Dermis lymphatic vessel endothelial cell (primary cell): ENCODE results near the gene POM121C. TPM values are rescaled to one million over a fixed set of nuclear protein-coding genes. Genes with fewer than 3 reads are reported as not detected.

Experiments used
- total RNA-seq: library from RNA; depleted of rRNA; stranded (reverse); fragments of >200 nt; gene quantifications from 2 replicates; pipeline ENCODE4 v1.2.1, GENCODE V29; 2014

The POM121C gene
- total RNA-seq: 5.3 and 5.8 TPM in 2 replicates

GRCh38 chr7:75485979-75486643 lies at the start of gene POM121C:
Gene POM121C (minus strand): TSS chr7:75486299. CDS start chr7:75441496, 44,803 bp downstream.

GRCh38 chr7:75492020-75492419 lies 5.9 kb upstream of the POM121C start, which contains the start of gene SPDYE5:
Gene SPDYE5 (plus strand): TSS chr7:75492320. CDS start chr7:75494048, 1,728 bp downstream.

GRCh38 chr7:75395329-75395728 lies 90.8 kb downstream of the POM121C start, which contains the start of gene TRIM73:
Gene TRIM73 (plus strand): TSS chr7:75395629. CDS start chr7:75398934, 3,305 bp downstream.

Other genes starting within 250 kb of the POM121C start
- gene TRIM73, start 90.7 kb downstream of the POM121C start, total RNA-seq: 1.5 and 2.0 TPM in 2 replicates
- not detected in 2 replicates for gene SPDYE5, start 6.0 kb upstream of the POM121C start, total RNA-seq